BLaER1 treated with 17β-estradiol and CSF1 and Interleukin-3, amounts not matched to agents 10 nM and 100 nM (cell line): Measurements from ENCODE around the gene S1PR4.
"Not testable (repeated sequence)": the region's sequence is repeated elsewhere in the genome, so short reads cannot be mapped to it uniquely, and the experiment has no call there.

Experiments
- H3K27ac ChIP-seq, 11 experiments: shearing (Covaris generic); formaldehyde crosslinking; 2 replicates each; pipeline ENCODE4 v1.8.1; 2022
- H3K27me3 ChIP-seq, 11 experiments: shearing (Covaris generic); formaldehyde crosslinking; 2 replicates each; pipeline ENCODE4 v1.8.1; 2022
- H3K36me3 ChIP-seq, 11 experiments: shearing (Covaris generic); formaldehyde crosslinking; 2 replicates each; pipeline ENCODE4 v1.8.1; 2022
- H3K4me1 ChIP-seq, 10 experiments: shearing (Covaris generic); formaldehyde crosslinking; 2 replicates each; pipeline ENCODE4 v1.8.1; 2022
- H3K4me2 ChIP-seq, 11 experiments: shearing (Covaris generic); formaldehyde crosslinking; 2 replicates each; pipeline ENCODE4 v1.8.1; 2022
- H3K4me3 ChIP-seq, 10 experiments: shearing (Covaris generic); formaldehyde crosslinking; 2 replicates each; pipeline ENCODE4 v1.8.1; 2022
- H3K9ac ChIP-seq, 11 experiments: shearing (Covaris generic); formaldehyde crosslinking; 2 replicates each; pipeline ENCODE4 v1.8.1; 2022
- H3K9me3 ChIP-seq, 11 experiments: shearing (Covaris generic); formaldehyde crosslinking; replicated peaks in 1 of 11; 2 replicates each; pipeline ENCODE4 v1.8.1; 2022
- H4K20me1 ChIP-seq, 11 experiments: shearing (Covaris generic); formaldehyde crosslinking; 2 replicates each; pipeline ENCODE4 v1.8.1; 2022
- Cebpa-rat ChIP-seq, 11 experiments: shearing (Covaris generic); IDR thresholded peaks; 2 replicates each; pipeline ENCODE4 v1.8.1; 2022

S1PR4 gene

GRCh38 chr19:3186891-3187661 is 8.5 kb downstream of the S1PR4 start:
- H3K27me3 ChIP-seq: no peaks in the 10 kb centered on the region
- peaks cover 0 to 74% (median 44%) of the 10 kb centered on the region in 11 experiments; a peak in 19 of 22 replicates for H3K36me3 ChIP-seq
- H3K9ac ChIP-seq: peak overlapping the region; percentile 89 to 99 (median 95)
- peak overlapping the region; percentile 89 to 100 (median 99) for H3K4me2 ChIP-seq
- peak overlapping the region; percentile 89 to 100 (median 98) for H3K4me3 ChIP-seq
- peaks cover 71 to 84% (median 82%) of the 10 kb centered on the region in 10 experiments for H3K4me1 ChIP-seq
- peaks cover 6 to 92% (median 88%) of the 10 kb centered on the region in 11 experiments; a peak in 20 of 22 replicates for H4K20me1 ChIP-seq
- H3K9me3 ChIP-seq: no peaks in the 10 kb centered on the region
- TF ChIP-seq Cebpa-rat (IDR thresholded peaks at IDR 0.05): no peak
- H3K27ac ChIP-seq: peak overlapping the region; percentile 81 to 97 (median 92)

- H3K27me3 ChIP-seq: no peaks in the 10 kb centered on the region
- peak overlapping the region; percentile 64 to 97 (median 92); a peak in 20 of 22 replicates for H3K27ac ChIP-seq
- peak overlapping the region; percentile 89 to 100 (median 98) for H3K4me3 ChIP-seq
- peak overlapping the region; percentile 89 to 100 (median 99) for H3K4me2 ChIP-seq
- TF ChIP-seq Cebpa-rat (IDR thresholded peaks at IDR 0.05): no peak
- H3K9me3 ChIP-seq: no peaks in the 10 kb centered on the region
- peaks cover 6 to 92% (median 88%) of the 10 kb centered on the region in 11 experiments; a peak in 21 of 22 replicates for H4K20me1 ChIP-seq
- H3K4me1 ChIP-seq: peaks cover 68 to 84% (median 82%) of the 10 kb centered on the region in 10 experiments
- H3K36me3 ChIP-seq: peaks cover 0 to 73% (median 46%) of the 10 kb centered on the region in 11 experiments; a peak in 21 of 22 replicates
- H3K9ac ChIP-seq: peak overlapping the region; percentile 89 to 99 (median 95)
These were observed 9.3 kb downstream of the S1PR4 start for GRCh38 chr19:3187662-3188511.

GRCh38 chr19:3188627-3189596 is 10.3 kb downstream of the S1PR4 start:
- TF ChIP-seq Cebpa-rat (IDR thresholded peaks at IDR 0.05): peak in 4 of 11 experiments; percentile 31 to 70 (median 58); a peak in 5 of 22 replicates
- H3K9ac ChIP-seq: peak overlapping the region; percentile 89 to 99 (median 95)
- H3K36me3 ChIP-seq: peaks cover 10 to 74% (median 52%) of the 10 kb centered on the region in 11 experiments; a peak in 21 of 22 replicates
- peak overlapping the region; percentile 89 to 100 (median 98) for H3K4me3 ChIP-seq
- H3K27ac ChIP-seq: peak overlapping the region; percentile 64 to 97 (median 92)
- peaks cover 73 to 84% (median 81%) of the 10 kb centered on the region in 10 experiments for H3K4me1 ChIP-seq
- H3K27me3 ChIP-seq: no peaks in the 10 kb centered on the region
- H3K9me3 ChIP-seq: no peaks in the 10 kb centered on the region
- H3K4me2 ChIP-seq: peak overlapping the region; percentile 89 to 100 (median 99)
- peaks cover 6 to 92% (median 88%) of the 10 kb centered on the region in 11 experiments; a peak in 21 of 22 replicates for H4K20me1 ChIP-seq

- Histone ChIP-seq H3K4me2 (peak overlapping the region; percentile 89 to 100 (median 99)), H3K4me1 (peaks cover 70 to 80% (median 76%) of the 10 kb centered on the region in 10 experiments), H4K20me1 (peaks cover 6 to 92% (median 88%) of the 10 kb centered on the region in 11 experiments; a peak in 21 of 22 replicates), H3K27ac (peak overlapping the region in 10 of 11 experiments; percentile 16 to 97 (median 92); a peak in 20 of 22 replicates), H3K9ac (peak overlapping the region; percentile 54 to 99 (median 95); a peak in 20 of 22 replicates), H3K36me3 (peaks cover 19 to 75% (median 61%) of the 10 kb centered on the region in 11 experiments), H3K4me3 (peak overlapping the region in 6 of 10 experiments; percentile 89 to 100 (median 98); a peak in 8 of 20 replicates), H3K9me3 (no peaks in the 10 kb centered on the region), H3K27me3 (no peaks in the 10 kb centered on the region)
- TF ChIP-seq Cebpa-rat (IDR thresholded peaks at IDR 0.05): no peak
These were observed 11.3 kb downstream of the S1PR4 start for GRCh38 chr19:3189702-3190469.

- Histone ChIP-seq H4K20me1 (peaks cover 6 to 95% (median 90%) of the 10 kb centered on the region in 11 experiments; a peak in 21 of 22 replicates), H3K36me3 (peaks cover 23 to 81% (median 67%) of the 10 kb centered on the region in 11 experiments), H3K9me3 (no peaks in the 10 kb centered on the region), H3K27ac (peak overlapping the region in 9 of 11 experiments; percentile 88 to 97 (median 92); a peak in 16 of 22 replicates), H3K27me3 (no peaks in the 10 kb centered on the region), H3K4me3 (no peak overlapping the region), H3K4me2 (peak overlapping the region; percentile 89 to 100 (median 99)), H3K4me1 (peaks cover 70 to 79% (median 76%) of the 10 kb centered on the region in 10 experiments), H3K9ac (peak overlapping the region in 10 of 11 experiments; percentile 54 to 98 (median 95); a peak in 15 of 22 replicates)
- no peak for TF ChIP-seq Cebpa-rat (IDR thresholded peaks at IDR 0.05)
These were observed 11.9 kb downstream of the S1PR4 start for GRCh38 chr19:3190470-3190770.

GRCh38 chr19:3190921-3191805 is 12.6 kb downstream of the S1PR4 start:
- Histone ChIP-seq H3K9me3 (no peaks in the 10 kb centered on the region), H3K4me2 (peak overlapping the region; percentile 60 to 100 (median 99)), H3K4me3 (no peak overlapping the region), H3K4me1 (peaks cover 70 to 79% (median 76%) of the 10 kb centered on the region in 10 experiments), H3K27me3 (no peaks in the 10 kb centered on the region), H3K27ac (peak overlapping the region in 9 of 11 experiments; percentile 13 to 97 (median 88); a peak in 15 of 22 replicates), H4K20me1 (peaks cover 6 to 100% (median 98%) of the 10 kb centered on the region in 11 experiments; a peak in 21 of 22 replicates), H3K36me3 (peaks cover 31 to 88% (median 74%) of the 10 kb centered on the region in 11 experiments), H3K9ac (peak overlapping the region in 10 of 11 experiments; percentile 13 to 98 (median 36); a peak in 17 of 22 replicates)
- no peak for TF ChIP-seq Cebpa-rat (IDR thresholded peaks at IDR 0.05)

- peaks cover 68 to 77% (median 75%) of the 10 kb centered on the region in 10 experiments for H3K4me1 ChIP-seq
- not testable (repeated sequence) for H3K4me3 ChIP-seq
These were observed 13.2 kb downstream of the S1PR4 start for GRCh38 chr19:3191806-3192104.

More at GRCh38 chr19:3191806-3192104, 13.2 kb downstream of the S1PR4 start:
- Histone ChIP-seq H3K9ac (peak overlapping the region in 10 of 11 experiments; percentile 13 to 98 (median 36); a peak in 14 of 22 replicates), H4K20me1 (peaks cover 6 to 100% (median 99%) of the 10 kb centered on the region in 11 experiments; a peak in 21 of 22 replicates), H3K36me3 (peaks cover 37 to 94% (median 80%) of the 10 kb centered on the region in 11 experiments), H3K4me2 (peak overlapping the region; percentile 60 to 100 (median 99); a peak in 21 of 22 replicates), H3K27ac (peak overlapping the region in 9 of 11 experiments; percentile 2 to 97 (median 60); a peak in 14 of 22 replicates)
- H3K27me3 ChIP-seq, H3K9me3 ChIP-seq: not testable (repeated sequence)
